GM19043 (cell line): ENCODE data around the gene TBX1.

Experiments
- ATAC-seq: cut with Tn5 transposase; IDR thresholded peaks from one replicate; pipeline ENCODE4 v1.9.1; 2021; ENCODE audit warnings: low read depth; ENCODE audit not compliant: unreplicated experiment

The TBX1 gene

GRCh38 chr22:19809741-19810140 lies 49.2 kb downstream of the TBX1 start:
- no peak for ATAC-seq

- ATAC-seq: no peak
These were observed 50.0 kb downstream of the TBX1 start for GRCh38 chr22:19810381-19811201.

- ATAC-seq: no peak
These were observed 50.6 kb downstream of the TBX1 start for GRCh38 chr22:19811211-19811621.

- no peak for ATAC-seq
These were observed 51.5 kb downstream of the TBX1 start for GRCh38 chr22:19811811-19812771.

- ATAC-seq: no peak
These were observed 52.3 kb downstream of the TBX1 start for GRCh38 chr22:19812910-19813309.

GRCh38 chr22:19814428-19814827 lies 53.9 kb downstream of the TBX1 start:
- ATAC-seq: no peak

- ATAC-seq: no peak
These were observed 54.7 kb downstream of the TBX1 start for GRCh38 chr22:19815093-19815822.

GRCh38 chr22:19815823-19816290 lies 55.3 kb downstream of the TBX1 start:
- no peak for ATAC-seq

GRCh38 chr22:19816372-19817119 lies 56.0 kb downstream of the TBX1 start:
- ATAC-seq: no peak
